ENCODE measurements around the gene TRDN.
"Not testable (repeated sequence)": the region's sequence is repeated elsewhere in the genome, so short reads cannot be mapped to it uniquely, and the experiment has no call there.

Gene TRDN

GRCh38 chr6:123489589-123489988 lies 147.2 kb downstream of the TRDN start:
- Histone ChIP-seq H3K27ac (ENCODE audit: low read depth, low read length) (no peak overlapping the region), H3K4me1 (ENCODE audit: control insufficient read depth, low read length) (no peaks in the 10 kb centered on the region), H3K9me2 (replicated peaks; ENCODE audit: control insufficient read depth, low read length) (no peaks in the 10 kb centered on the region), H3K36me3 (ENCODE audit: control insufficient read depth, low read length) (no peaks in the 10 kb centered on the region), H3K79me2 (ENCODE audit: control insufficient read depth, low read length) (no peaks in the 10 kb centered on the region), H3K4me2 (ENCODE audit: low read length) (no peak overlapping the region), H3K27me3 (ENCODE audit: control insufficient read depth, low read length) (no peaks in the 10 kb centered on the region), H3K4me3 (ENCODE audit: low read length) (no peak overlapping the region), H4K20me1 (ENCODE audit: control insufficient read depth, insufficient read depth, low read depth, low read length) (no peaks in the 10 kb centered on the region), H3K9me3 (ENCODE audit: control insufficient read depth, insufficient read depth, low read length) (no peaks in the 10 kb centered on the region), H3F3A (ENCODE audit: control insufficient read depth, insufficient read depth) (no peaks in the 10 kb centered on the region)
- TF ChIP-seq EZH2phosphoT487 (IDR thresholded peaks at IDR 0.05; ENCODE audit: borderline replicate concordance, low read length), result no peak
- TF ChIP-seq, protein P1, sequence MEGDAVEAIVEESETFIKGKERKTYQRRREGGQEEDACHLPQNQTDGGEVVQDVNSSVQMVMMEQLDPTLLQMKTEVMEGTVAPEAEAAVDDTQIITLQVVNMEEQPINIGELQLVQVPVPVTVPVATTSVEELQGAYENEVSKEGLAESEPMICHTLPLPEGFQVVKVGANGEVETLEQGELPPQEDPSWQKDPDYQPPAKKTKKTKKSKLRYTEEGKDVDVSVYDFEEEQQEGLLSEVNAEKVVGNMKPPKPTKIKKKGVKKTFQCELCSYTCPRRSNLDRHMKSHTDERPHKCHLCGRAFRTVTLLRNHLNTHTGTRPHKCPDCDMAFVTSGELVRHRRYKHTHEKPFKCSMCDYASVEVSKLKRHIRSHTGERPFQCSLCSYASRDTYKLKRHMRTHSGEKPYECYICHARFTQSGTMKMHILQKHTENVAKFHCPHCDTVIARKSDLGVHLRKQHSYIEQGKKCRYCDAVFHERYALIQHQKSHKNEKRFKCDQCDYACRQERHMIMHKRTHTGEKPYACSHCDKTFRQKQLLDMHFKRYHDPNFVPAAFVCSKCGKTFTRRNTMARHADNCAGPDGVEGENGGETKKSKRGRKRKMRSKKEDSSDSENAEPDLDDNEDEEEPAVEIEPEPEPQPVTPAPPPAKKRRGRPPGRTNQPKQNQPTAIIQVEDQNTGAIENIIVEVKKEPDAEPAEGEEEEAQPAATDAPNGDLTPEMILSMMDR (IDR thresholded peaks at IDR 0.05; ENCODE audit: low read depth, low read length, poor library complexity, severe bottlenecking), result no peak

GRCh38 chr6:123480986-123481385 lies 155.8 kb downstream of the TRDN start:
- Histone ChIP-seq H3K4me2 (ENCODE audit: low read length) (no peak overlapping the region), H3K79me2 (ENCODE audit: control insufficient read depth, low read length) (no peaks in the 10 kb centered on the region), H3F3A (ENCODE audit: control insufficient read depth, insufficient read depth) (no peaks in the 10 kb centered on the region), H4K20me1 (ENCODE audit: control insufficient read depth, insufficient read depth, low read depth, low read length) (no peaks in the 10 kb centered on the region), H3K4me3 (ENCODE audit: low read length) (no peak overlapping the region), H3K36me3 (ENCODE audit: control insufficient read depth, low read length) (no peaks in the 10 kb centered on the region), H3K9me3 (ENCODE audit: control insufficient read depth, insufficient read depth, low read length) (no peaks in the 10 kb centered on the region), H3K4me1 (ENCODE audit: control insufficient read depth, low read length) (no peaks in the 10 kb centered on the region), H3K27me3 (ENCODE audit: control insufficient read depth, low read length) (no peaks in the 10 kb centered on the region), H3K9me2 (replicated peaks; ENCODE audit: control insufficient read depth, low read length) (no peaks in the 10 kb centered on the region), H3K27ac (ENCODE audit: low read depth, low read length) (no peak overlapping the region)
- TF ChIP-seq EZH2phosphoT487 (IDR thresholded peaks at IDR 0.05; ENCODE audit: borderline replicate concordance, low read length), result no peak
- TF ChIP-seq, protein P1 (IDR thresholded peaks at IDR 0.05; ENCODE audit: low read depth, low read length, poor library complexity, severe bottlenecking), result no peak

DNA sequence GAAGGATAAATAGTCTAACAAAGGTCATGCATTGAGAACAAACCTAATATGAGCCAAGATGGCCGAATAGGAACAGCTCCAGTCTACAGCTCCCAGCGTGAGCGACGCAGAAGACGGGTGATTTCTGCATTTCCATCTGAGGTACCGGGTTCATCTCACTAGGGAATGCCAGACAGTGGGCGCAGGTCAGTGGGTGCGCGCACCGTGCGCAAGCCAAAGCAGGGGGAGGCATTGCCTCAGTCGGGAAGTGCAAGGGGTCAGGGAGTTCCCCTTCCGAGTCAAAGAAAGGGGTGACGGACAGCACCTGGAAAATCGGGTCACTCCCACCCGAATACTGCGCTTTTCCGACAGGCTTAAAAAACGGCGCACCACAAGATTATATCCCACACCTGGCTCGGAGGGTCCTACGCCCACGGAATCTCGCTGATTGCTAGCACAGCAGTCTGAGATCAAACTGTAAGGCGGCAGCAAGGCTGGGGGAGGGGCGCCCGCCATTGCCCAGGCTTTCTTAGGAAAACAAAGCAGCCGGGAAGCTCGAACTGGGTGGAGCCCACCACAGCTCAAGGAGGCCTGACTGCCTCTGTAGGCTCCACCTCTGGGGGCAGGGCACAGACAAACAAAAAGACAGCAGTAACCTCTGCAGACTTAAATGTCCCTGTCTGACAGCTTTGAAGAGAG lies 164.6 kb downstream of the TRDN start:
- not testable (repeated sequence) for H3K27ac ChIP-seq (ENCODE audit: low read depth, low read length); H3K4me2 ChIP-seq (ENCODE audit: low read length); H3K4me3 ChIP-seq (ENCODE audit: low read length); H3F3A ChIP-seq (ENCODE audit: control insufficient read depth, insufficient read depth); H4K20me1 ChIP-seq (ENCODE audit: control insufficient read depth, insufficient read depth, low read depth, low read length); H3K36me3 ChIP-seq (ENCODE audit: control insufficient read depth, low read length); H3K9me2 ChIP-seq (replicated peaks; ENCODE audit: control insufficient read depth, low read length); H3K4me1 ChIP-seq (ENCODE audit: control insufficient read depth, low read length); H3K9me3 ChIP-seq (ENCODE audit: control insufficient read depth, insufficient read depth, low read length); H3K79me2 ChIP-seq (ENCODE audit: control insufficient read depth, low read length); H3K27me3 ChIP-seq (ENCODE audit: control insufficient read depth, low read length)

GRCh38 chr6:123467392-123467791 lies 169.4 kb downstream of the TRDN start:
- no peak overlapping the region for H3K27ac ChIP-seq (ENCODE audit: low read depth, low read length)
- H4K20me1 ChIP-seq (ENCODE audit: control insufficient read depth, insufficient read depth, low read depth, low read length), result no peaks in the 10 kb centered on the region
- no peak for TF ChIP-seq EZH2phosphoT487 (IDR thresholded peaks at IDR 0.05; ENCODE audit: borderline replicate concordance, low read length)
- TF ChIP-seq, protein P1 (IDR thresholded peaks at IDR 0.05; ENCODE audit: low read depth, low read length, poor library complexity, severe bottlenecking), result no peak
- H3K9me3 ChIP-seq (ENCODE audit: control insufficient read depth, insufficient read depth, low read length), result no peaks in the 10 kb centered on the region; the same call in 1 of the 2 replicates
- no peaks in the 10 kb centered on the region for H3K27me3 ChIP-seq (ENCODE audit: control insufficient read depth, low read length)
- H3K4me1 ChIP-seq (ENCODE audit: control insufficient read depth, low read length), result no peaks in the 10 kb centered on the region
- H3K9me2 ChIP-seq (replicated peaks; ENCODE audit: control insufficient read depth, low read length), result no peaks in the 10 kb centered on the region
- H3K4me2 ChIP-seq (ENCODE audit: low read length), result no peak overlapping the region
- H3K79me2 ChIP-seq (ENCODE audit: control insufficient read depth, low read length), result no peaks in the 10 kb centered on the region
- H3K4me3 ChIP-seq (ENCODE audit: low read length), result no peak overlapping the region
- no peaks in the 10 kb centered on the region for H3K36me3 ChIP-seq (ENCODE audit: control insufficient read depth, low read length)
- H3F3A ChIP-seq (ENCODE audit: control insufficient read depth, insufficient read depth), result no peaks in the 10 kb centered on the region

Measured in DOHH2 (cell line).